ENCODE results near the gene ATP1A2. TPM values are rescaled to one million over a fixed set of nuclear protein-coding genes. Genes with fewer than 3 reads are reported as not detected.

Gene ATP1A2
- polyA plus RNA-seq (2013, experiment 1 of 4): 233 TPM
- polyA plus RNA-seq (2013, experiment 2 of 4): 231 TPM
- 158 TPM for polyA plus RNA-seq (2013, experiment 3 of 4)
- polyA plus RNA-seq (2013, experiment 4 of 4): 174 TPM

DNA sequence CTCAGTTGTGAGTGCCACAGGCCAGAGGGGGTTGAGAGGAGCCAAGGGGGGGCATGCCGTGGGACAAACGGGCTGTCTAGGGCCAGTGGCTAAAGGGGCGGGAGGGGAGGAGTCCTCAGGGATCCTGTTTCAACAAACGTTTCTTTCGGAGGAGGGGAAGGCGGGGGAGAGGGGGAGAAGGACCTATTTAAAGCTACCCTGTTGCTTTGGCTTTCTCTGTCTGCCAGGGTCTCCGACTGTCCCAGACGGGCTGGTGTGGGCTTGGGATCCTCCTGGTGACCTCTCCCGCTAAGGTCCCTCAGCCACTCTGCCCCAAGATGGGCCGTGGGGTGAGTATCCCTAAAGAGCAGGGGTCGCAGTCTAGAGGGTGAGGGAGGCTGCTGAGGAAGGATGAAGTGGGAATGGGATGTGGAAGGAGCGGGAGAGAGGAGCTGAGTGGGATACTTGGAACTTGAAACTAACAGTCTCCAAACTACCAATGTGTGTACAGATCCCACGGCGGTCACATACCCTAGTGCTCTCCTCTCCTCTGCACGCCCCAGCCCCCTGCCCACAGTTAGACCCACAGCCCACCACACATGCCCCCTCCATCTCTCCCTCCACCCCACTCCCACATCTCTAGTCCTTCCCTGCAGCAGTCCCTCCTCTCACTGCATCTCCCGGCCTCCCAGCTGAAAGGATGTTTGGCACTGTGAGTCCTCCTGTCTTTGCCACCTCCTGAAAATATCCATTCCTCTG lies at the start of gene ATP1A2:
TSS of gene ATP1A2 (plus strand) at position 215 of the 738 bp plus-strand sequence. CDS start at position 318, 103 bp downstream.
- Histone ChIP-seq H3K27ac (ENCODE audit: insufficient read depth, low read depth, low read length, poor library complexity, severe bottlenecking) (no peak within 1 kb of the TSS), H3K9me3 (ENCODE audit: control insufficient read depth, low read length) (no peaks in the 10 kb centered on the region), H3K36me3 (ENCODE audit: control insufficient read depth, insufficient read depth, low read length) (peaks cover 3% of the 10 kb centered on the region), H3K4me3 (ENCODE audit: insufficient read depth, low read depth, low read length) (peak within 1 kb of the TSS; percentile 57), H3K27me3 (ENCODE audit: control insufficient read depth, insufficient read depth, low read length, poor library complexity, severe bottlenecking) (no peaks in the 10 kb centered on the region), H3K4me1 (ENCODE audit: control insufficient read depth, insufficient read depth, low read length) (peaks cover 62% of the 10 kb centered on the region)
- WGBS, 2 experiments: 9 to 12% methylated on average over 16 of the region's 16 CpGs

DNA sequence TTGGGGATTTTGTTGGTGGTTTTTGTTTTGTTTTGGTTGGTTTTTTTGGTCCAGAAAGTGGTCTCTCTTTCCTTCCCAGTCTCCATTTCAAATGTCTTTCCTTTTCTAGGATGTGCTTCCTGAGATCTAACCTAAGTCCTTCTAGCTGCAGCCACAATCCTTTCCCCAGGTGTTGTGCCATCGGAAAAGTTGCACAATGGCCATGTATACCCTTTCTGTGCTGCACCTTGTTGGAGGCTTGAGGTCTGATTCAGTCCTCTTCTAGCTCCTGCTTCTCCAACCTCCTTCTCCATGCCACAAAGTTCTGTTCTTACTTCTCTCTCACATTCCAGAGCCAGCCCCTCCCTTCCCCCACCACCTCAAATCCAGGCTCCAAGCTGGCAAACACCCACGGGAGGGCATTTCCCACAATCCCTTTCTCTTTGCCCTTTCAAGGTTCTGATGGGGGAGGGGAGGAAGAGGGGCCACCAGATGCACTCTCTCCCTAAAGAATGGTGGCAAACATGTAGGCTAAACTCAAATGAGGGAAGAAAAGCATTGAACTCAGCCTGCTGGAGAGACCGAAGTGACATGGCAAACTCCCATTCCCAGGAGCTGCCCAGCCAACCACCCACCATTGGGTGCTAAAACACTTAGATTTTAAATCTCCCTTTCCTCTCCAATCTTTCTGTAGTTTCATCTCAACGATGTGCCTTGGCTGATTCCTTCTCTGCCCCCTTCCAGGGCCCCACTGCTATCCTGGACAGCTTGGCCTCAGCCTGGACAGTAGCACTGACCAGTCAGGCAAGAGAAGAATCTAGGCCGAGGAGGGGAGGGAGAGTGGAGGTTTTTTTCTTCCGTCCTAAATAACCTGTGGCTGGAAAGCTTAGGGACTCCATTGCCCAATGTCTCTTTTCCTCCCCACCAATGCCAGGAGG lies 48.5 kb upstream of the ATP1A2 start:
- Histone ChIP-seq H3K27me3 (ENCODE audit: control insufficient read depth, insufficient read depth, low read length, poor library complexity, severe bottlenecking) (peaks cover 43% of the 10 kb centered on the region), H3K27ac (ENCODE audit: insufficient read depth, low read depth, low read length, poor library complexity, severe bottlenecking) (no peak overlapping the region)
- 71 to 75% methylated on average over 6 of the region's 6 CpGs for WGBS, 2 experiments

DNA sequence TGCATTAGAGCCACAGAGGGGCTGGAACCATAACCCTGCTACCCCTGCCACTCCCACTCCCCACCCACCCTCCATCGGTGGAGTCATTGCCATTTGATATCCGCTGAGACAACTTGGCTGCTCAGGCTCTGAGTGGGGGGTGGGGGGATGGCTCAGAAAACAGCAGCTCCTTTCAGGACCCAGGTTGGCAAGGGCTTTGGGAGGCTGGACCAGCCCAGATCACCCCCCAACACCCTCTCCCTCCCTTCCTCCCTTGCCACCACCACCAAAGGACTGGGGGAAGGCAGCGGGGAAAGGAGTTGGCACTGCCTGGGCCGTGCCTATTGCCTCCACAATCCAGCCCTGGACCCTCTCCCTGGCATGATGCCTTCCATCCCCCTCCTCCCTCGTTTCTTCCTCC lies 47.3 kb upstream of the ATP1A2 start:
- Histone ChIP-seq H3K36me3 (ENCODE audit: control insufficient read depth, insufficient read depth, low read length) (no peaks in the 10 kb centered on the region), H3K4me3 (ENCODE audit: insufficient read depth, low read depth, low read length) (no peak overlapping the region), H3K9me3 (ENCODE audit: control insufficient read depth, low read length) (no peaks in the 10 kb centered on the region), H3K4me1 (ENCODE audit: control insufficient read depth, insufficient read depth, low read length) (peaks cover 14% of the 10 kb centered on the region), H3K27me3 (ENCODE audit: control insufficient read depth, insufficient read depth, low read length, poor library complexity, severe bottlenecking) (peaks cover 53% of the 10 kb centered on the region), H3K27ac (ENCODE audit: insufficient read depth, low read depth, low read length, poor library complexity, severe bottlenecking) (no peak overlapping the region)
- 70 to 75% methylated on average over 5 of the region's 5 CpGs for WGBS, 2 experiments

More for the DNA sequence above, 48.5 kb upstream of the ATP1A2 start:
- Histone ChIP-seq H3K9me3 (ENCODE audit: control insufficient read depth, low read length) (no peaks in the 10 kb centered on the region), H3K4me1 (ENCODE audit: control insufficient read depth, insufficient read depth, low read length) (peaks cover 25% of the 10 kb centered on the region), H3K36me3 (ENCODE audit: control insufficient read depth, insufficient read depth, low read length) (no peaks in the 10 kb centered on the region), H3K4me3 (ENCODE audit: insufficient read depth, low read depth, low read length) (no peak overlapping the region)

DNA sequence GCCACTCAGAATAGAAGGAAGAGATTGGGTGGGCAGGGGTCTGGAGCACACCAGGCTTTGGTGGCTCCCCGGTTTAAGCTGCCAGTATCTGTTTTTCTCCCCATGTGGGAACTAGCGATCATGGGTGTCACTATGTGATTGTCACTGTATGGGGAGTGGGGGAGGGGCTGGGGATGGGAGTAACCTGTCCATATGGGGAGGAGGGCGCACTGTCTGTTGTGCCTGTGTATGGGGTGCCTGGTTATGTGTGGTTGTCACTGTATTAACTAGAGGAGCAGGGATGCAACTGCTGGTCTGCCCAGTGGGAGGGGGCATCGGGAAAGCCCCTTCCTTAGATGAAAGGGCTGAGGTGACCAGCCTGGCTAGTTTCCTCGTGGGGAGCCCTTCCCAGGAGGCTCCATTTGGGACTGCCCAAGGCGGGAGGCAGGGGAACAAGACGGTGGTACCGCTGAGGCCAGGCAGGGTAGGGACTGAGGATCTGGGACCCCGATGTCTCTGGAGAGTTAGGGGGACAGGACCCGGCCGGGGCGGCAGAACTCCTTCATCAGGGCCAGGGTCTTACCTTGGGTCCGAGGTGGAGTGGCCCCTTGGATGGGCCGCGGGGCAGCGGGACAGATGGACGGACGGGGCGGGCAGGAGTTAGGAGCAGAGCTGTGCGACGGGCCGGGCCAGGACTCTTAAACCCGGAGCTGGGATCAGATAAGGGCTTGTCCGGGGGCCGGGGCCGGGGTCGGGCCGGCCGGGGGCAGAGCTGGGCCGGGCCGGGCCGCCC lies 45.9 kb upstream of the ATP1A2 start, which contains the start of gene KCNJ10:
TSS of gene KCNJ10 (minus strand) at position 701 of the 772 bp plus-strand sequence. CDS start 27,628 bp downstream, outside the sequence.
- Histone ChIP-seq H3K9me3 (ENCODE audit: control insufficient read depth, low read length) (no peaks in the 10 kb centered on the region), H3K27ac (ENCODE audit: insufficient read depth, low read depth, low read length, poor library complexity, severe bottlenecking) (no peak within 1 kb of the TSS), H3K36me3 (ENCODE audit: control insufficient read depth, insufficient read depth, low read length) (no peaks in the 10 kb centered on the region), H3K27me3 (ENCODE audit: control insufficient read depth, insufficient read depth, low read length, poor library complexity, severe bottlenecking) (peaks cover 53% of the 10 kb centered on the region), H3K4me3 (ENCODE audit: insufficient read depth, low read depth, low read length) (peak within 1 kb of the TSS; percentile 32), H3K4me1 (ENCODE audit: control insufficient read depth, insufficient read depth, low read length) (peaks cover 14% of the 10 kb centered on the region)
- 15 to 16% methylated on average over 32 of the region's 32 CpGs for WGBS, 2 experiments

DNA sequence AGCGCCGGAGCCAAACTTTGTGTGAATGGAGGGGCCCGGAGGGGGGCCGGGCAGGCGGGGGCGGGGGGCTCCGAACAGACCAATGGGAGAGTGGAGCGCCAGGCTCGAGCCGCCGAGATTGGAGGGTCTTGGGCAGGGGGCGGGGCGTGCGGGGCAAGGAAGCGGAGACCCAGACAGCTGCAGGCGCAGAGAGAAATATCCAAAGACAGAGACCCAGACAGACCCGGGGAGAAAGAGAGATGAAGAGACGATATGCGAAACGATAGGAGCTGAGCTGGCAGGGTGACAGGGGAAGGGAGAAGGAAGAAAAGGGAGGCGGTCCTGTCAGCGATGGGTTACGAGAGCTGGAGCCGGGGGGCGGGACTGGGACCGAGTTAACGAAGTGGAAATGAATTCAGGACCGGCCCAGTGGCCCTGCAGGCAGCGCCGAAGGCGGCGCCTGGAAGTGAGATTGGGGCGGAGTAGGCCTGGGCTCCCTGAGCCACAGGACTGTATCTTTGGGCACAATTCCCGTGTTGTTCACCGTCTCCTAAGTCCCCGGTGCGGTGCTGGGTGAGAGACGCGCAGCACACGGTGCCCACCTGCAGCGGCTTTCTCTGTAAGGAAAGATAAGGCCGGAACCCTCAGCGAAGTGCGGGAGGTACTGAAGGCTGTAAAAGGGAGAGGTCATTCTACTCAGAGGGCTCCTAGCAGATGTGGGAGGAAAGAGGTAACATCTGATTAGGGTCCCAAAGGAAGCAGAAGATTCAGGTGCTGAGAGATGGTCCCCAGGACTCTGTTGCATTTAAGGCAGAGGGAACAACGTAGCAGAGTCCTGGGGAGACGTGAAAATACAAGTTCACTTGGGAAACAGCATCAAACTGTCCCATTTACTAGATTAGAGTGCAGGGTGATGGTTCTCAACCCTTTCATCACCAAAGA lies 45.1 kb upstream of the ATP1A2 start:
- peaks cover 53% of the 10 kb centered on the region for H3K27me3 ChIP-seq (ENCODE audit: control insufficient read depth, insufficient read depth, low read length, poor library complexity, severe bottlenecking)
- no peak overlapping the region for H3K27ac ChIP-seq (ENCODE audit: insufficient read depth, low read depth, low read length, poor library complexity, severe bottlenecking)
- WGBS, 2 experiments: 3% methylated on average over 45 to 46 of the region's 46 CpGs
- peak overlapping the region; percentile 32 for H3K4me3 ChIP-seq (ENCODE audit: insufficient read depth, low read depth, low read length)
- peaks cover 14% of the 10 kb centered on the region for H3K4me1 ChIP-seq (ENCODE audit: control insufficient read depth, insufficient read depth, low read length)
- no peaks in the 10 kb centered on the region for H3K36me3 ChIP-seq (ENCODE audit: control insufficient read depth, insufficient read depth, low read length)
- H3K9me3 ChIP-seq (ENCODE audit: control insufficient read depth, low read length): no peaks in the 10 kb centered on the region

DNA sequence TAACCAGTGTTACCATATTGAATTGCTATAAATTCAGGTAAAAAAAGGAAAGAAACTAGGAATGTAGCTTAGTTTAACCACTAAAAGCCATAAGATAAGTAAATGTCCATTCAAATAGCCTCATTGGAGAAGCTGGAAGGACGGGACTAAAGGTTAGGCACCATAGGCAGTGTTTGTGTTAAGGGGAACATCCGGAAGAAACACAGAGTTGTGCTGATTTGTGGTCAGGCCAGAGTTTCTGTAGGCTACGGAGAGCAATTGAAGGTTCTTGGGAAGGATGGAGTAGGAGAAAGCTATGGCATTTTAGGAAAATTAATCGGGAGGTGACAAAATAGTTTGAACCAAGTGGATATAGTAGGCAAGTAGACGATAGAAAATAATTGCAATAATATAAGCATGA lies 44.3 kb upstream of the ATP1A2 start:
- Histone ChIP-seq H3K9me3 (ENCODE audit: control insufficient read depth, low read length) (no peaks in the 10 kb centered on the region), H3K27me3 (ENCODE audit: control insufficient read depth, insufficient read depth, low read length, poor library complexity, severe bottlenecking) (peaks cover 53% of the 10 kb centered on the region), H3K4me1 (ENCODE audit: control insufficient read depth, insufficient read depth, low read length) (peaks cover 14% of the 10 kb centered on the region), H3K4me3 (ENCODE audit: insufficient read depth, low read depth, low read length) (no peak overlapping the region), H3K36me3 (ENCODE audit: control insufficient read depth, insufficient read depth, low read length) (no peaks in the 10 kb centered on the region), H3K27ac (ENCODE audit: insufficient read depth, low read depth, low read length, poor library complexity, severe bottlenecking) (no peak overlapping the region)
- WGBS, 2 experiments: 89 to 90% methylated on average over 5 of the region's 5 CpGs

DNA sequence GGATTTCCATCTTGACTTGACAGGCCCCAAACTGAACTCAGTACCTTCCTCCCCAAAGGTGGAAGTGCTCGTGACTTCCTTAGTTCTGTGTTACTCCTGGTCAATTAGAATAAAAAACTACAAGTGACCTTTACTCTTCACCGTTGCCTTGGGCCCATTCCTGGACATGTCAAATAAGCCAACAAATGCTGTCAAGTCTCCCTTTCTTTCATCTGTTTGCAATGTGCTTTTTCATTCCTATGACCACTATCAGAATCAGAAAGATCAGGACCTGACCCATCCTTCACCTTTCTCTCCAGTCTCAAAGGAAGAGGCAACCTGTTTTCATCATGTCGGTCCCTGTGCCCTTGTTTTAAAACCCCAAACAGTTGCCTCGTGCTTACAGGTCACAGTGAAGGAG lies 40.7 kb upstream of the ATP1A2 start:
- no peaks in the 10 kb centered on the region for H3K36me3 ChIP-seq (ENCODE audit: control insufficient read depth, insufficient read depth, low read length)
- WGBS, 2 experiments: 83 to 88% methylated on average over 4 of the region's 4 CpGs
- H3K9me3 ChIP-seq (ENCODE audit: control insufficient read depth, low read length): no peaks in the 10 kb centered on the region
- peaks cover 50% of the 10 kb centered on the region for H3K27me3 ChIP-seq (ENCODE audit: control insufficient read depth, insufficient read depth, low read length, poor library complexity, severe bottlenecking)
- no peak overlapping the region for H3K27ac ChIP-seq (ENCODE audit: insufficient read depth, low read depth, low read length, poor library complexity, severe bottlenecking)
- no peak overlapping the region for H3K4me3 ChIP-seq (ENCODE audit: insufficient read depth, low read depth, low read length)
- H3K4me1 ChIP-seq (ENCODE audit: control insufficient read depth, insufficient read depth, low read length): peaks cover 3% of the 10 kb centered on the region

DNA sequence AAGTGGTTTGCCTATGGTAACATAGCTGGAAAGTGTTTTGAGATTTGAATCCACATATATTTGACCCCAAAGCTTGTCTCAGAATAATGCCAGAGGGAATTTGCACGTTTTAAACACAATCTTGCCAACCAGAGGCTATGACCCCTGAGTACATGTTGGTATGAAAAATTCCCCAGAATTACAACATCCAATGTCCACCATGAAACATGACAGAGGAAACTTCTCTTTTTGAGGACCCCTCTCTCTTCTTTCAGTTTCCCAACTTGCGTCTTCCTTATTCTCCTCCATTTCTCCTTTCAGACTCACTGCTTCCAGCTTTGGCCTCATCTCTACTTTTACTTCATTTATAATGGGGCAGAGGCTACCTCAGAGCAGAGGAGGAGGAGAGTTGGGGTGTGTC lies 39.7 kb upstream of the ATP1A2 start:
- no peak overlapping the region for H3K27ac ChIP-seq (ENCODE audit: insufficient read depth, low read depth, low read length, poor library complexity, severe bottlenecking)
- no peaks in the 10 kb centered on the region for H3K9me3 ChIP-seq (ENCODE audit: control insufficient read depth, low read length)
- peaks cover 50% of the 10 kb centered on the region for H3K27me3 ChIP-seq (ENCODE audit: control insufficient read depth, insufficient read depth, low read length, poor library complexity, severe bottlenecking)
- H3K4me3 ChIP-seq (ENCODE audit: insufficient read depth, low read depth, low read length): no peak overlapping the region
- H3K36me3 ChIP-seq (ENCODE audit: control insufficient read depth, insufficient read depth, low read length): no peaks in the 10 kb centered on the region
- H3K4me1 ChIP-seq (ENCODE audit: control insufficient read depth, insufficient read depth, low read length): peaks cover 3% of the 10 kb centered on the region
- WGBS, 2 experiments: 75 to 79% methylated on average over 2 of the region's 2 CpGs

DNA sequence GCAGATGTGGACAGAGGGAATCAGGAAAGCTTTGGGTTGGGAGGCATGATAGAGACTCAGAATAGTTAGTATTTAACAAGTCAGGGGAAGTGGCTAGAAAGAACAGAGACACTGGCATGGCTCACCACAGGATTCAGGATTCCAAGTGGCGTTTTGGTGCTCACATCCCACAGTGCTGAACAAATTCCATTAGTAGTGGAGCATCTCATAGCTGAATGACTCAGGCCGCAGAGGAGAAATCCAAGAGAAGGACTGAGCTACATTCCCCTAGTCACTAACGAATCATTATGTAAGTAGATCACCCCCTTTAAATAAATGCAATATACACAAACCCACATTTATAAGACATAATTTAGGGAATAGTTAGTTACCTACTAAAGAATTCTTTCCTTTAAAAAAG lies 39.3 kb upstream of the ATP1A2 start:
- Histone ChIP-seq H3K4me1 (ENCODE audit: control insufficient read depth, insufficient read depth, low read length) (no peaks in the 10 kb centered on the region), H3K27me3 (ENCODE audit: control insufficient read depth, insufficient read depth, low read length, poor library complexity, severe bottlenecking) (peaks cover 50% of the 10 kb centered on the region), H3K4me3 (ENCODE audit: insufficient read depth, low read depth, low read length) (no peak overlapping the region), H3K36me3 (ENCODE audit: control insufficient read depth, insufficient read depth, low read length) (no peaks in the 10 kb centered on the region), H3K9me3 (ENCODE audit: control insufficient read depth, low read length) (no peaks in the 10 kb centered on the region), H3K27ac (ENCODE audit: insufficient read depth, low read depth, low read length, poor library complexity, severe bottlenecking) (no peak overlapping the region)
- WGBS, 2 experiments: 60 to 73% methylated on average over 2 to 3 of the region's 3 CpGs
